OCI-LY1 (cell line): Measurements from ENCODE around the gene TEAD4.

Source experiments
- H2AFZ ChIP-seq: fragments of 200-600 bp; sonication (generic), shearing (Covaris generic); 2 replicates; pipeline ENCODE4 v1.6.0; 2014; ENCODE audit warnings: antibody characterized with exemption, mild to moderate bottlenecking, low read length
- H3F3A ChIP-seq: fragments of 200-600 bp; sonication (generic), shearing (Covaris generic); 2 replicates; pipeline ENCODE4 v1.6.0; 2014; ENCODE audit warnings: mild to moderate bottlenecking, antibody characterized with exemption, low read length, moderate library complexity; ENCODE audit not compliant: insufficient read depth
- H3K27ac ChIP-seq: fragments of 200-600 bp; sonication (generic); 2 replicates; pipeline ENCODE4 v1.5.1; 2014; ENCODE audit warnings: low read length, mixed run types, mild to moderate bottlenecking, low read depth; ENCODE audit not compliant: poor library complexity, severe bottlenecking
- H3K27me3 ChIP-seq: fragments of 200-600 bp; sonication (generic); 2 replicates; pipeline ENCODE4 v1.6.0; 2014; ENCODE audit warnings: antibody characterized with exemption, mild to moderate bottlenecking, low read length, moderate library complexity; ENCODE audit not compliant: insufficient read depth
- H3K36me3 ChIP-seq: fragments of 200-600 bp; sonication (generic); 2 replicates; pipeline ENCODE4 v1.6.1; 2014; ENCODE audit warnings: mild to moderate bottlenecking, antibody characterized with exemption, low read length, moderate library complexity, mixed read lengths; ENCODE audit not compliant: insufficient read depth
- H3K4me1 ChIP-seq: fragments of 200-600 bp; sonication (generic); 2 replicates; pipeline ENCODE4 v1.5.1; 2014; ENCODE audit warnings: mild to moderate bottlenecking, low read length, moderate library complexity; ENCODE audit not compliant: insufficient read depth, severe bottlenecking
- H3K4me2 ChIP-seq: fragments of 200-600 bp; sonication (generic), shearing (Covaris generic); 2 replicates; pipeline ENCODE4 v1.6.1; 2014; ENCODE audit warnings: low read length
- H3K4me3 ChIP-seq: fragments of 200-600 bp; sonication (generic); 2 replicates; pipeline ENCODE4 v1.5.1; 2014; ENCODE audit warnings: low read length, low read depth, mild to moderate bottlenecking, mixed read lengths; ENCODE audit not compliant: poor library complexity, severe bottlenecking
- H3K79me2 ChIP-seq: fragments of 200-600 bp; shearing (Covaris generic); 2 replicates; pipeline ENCODE4 v1.6.1; 2016; ENCODE audit warnings: mixed run types, low read length, mixed read lengths; ENCODE audit not compliant: insufficient read depth
- H3K9ac ChIP-seq: fragments of 200-600 bp; sonication (generic), shearing (Covaris generic); 2 replicates; pipeline ENCODE4 v1.6.1; 2014; ENCODE audit warnings: mild to moderate bottlenecking, low read length, mixed read lengths
- H3K9me2 ChIP-seq: fragments of 200-600 bp; sonication (generic), shearing (Covaris generic); 2 replicates; pipeline ENCODE4 v1.6.1; 2014; ENCODE audit warnings: low read depth, mild to moderate bottlenecking, low read length, mixed read lengths
- H3K9me3 ChIP-seq: fragments of 200-600 bp; shearing (Covaris generic); 2 replicates; pipeline ENCODE4 v1.6.1; 2014; ENCODE audit warnings: low read length, mixed read lengths
- H4K20me1 ChIP-seq: fragments of 200-600 bp; sonication (generic), shearing (Covaris generic); 2 replicates; pipeline ENCODE4 v1.6.0; 2016; ENCODE audit warnings: mild to moderate bottlenecking, low read length; ENCODE audit not compliant: insufficient read depth
- CTCF ChIP-seq: fragments of 200-600 bp; sonication (generic), shearing (Covaris generic); IDR thresholded peaks from 2 replicates; pipeline ENCODE4 v1.5.1; 2017; ENCODE audit warnings: mild to moderate bottlenecking, antibody characterized with exemption, low read length, moderate library complexity, mixed read lengths
- EZH2 ChIP-seq: fragments of 200-600 bp; sonication (generic), shearing (Covaris generic); IDR thresholded peaks from 2 replicates; pipeline ENCODE4 v1.8.0; 2017; ENCODE audit warnings: borderline replicate concordance, mixed run types, mild to moderate bottlenecking, antibody characterized with exemption, low read length, moderate library complexity, mixed read lengths

TEAD4 gene

GRCh38 chr12:2970744-2971143 lies 11.5 kb downstream of the TEAD4 start:
- Histone ChIP-seq H3K79me2 (no peaks in the 10 kb centered on the region), H3K4me1 (no peaks in the 10 kb centered on the region), H3K4me2 (no peak overlapping the region), H3K27me3 (no peaks in the 10 kb centered on the region), H3K9ac (no peak overlapping the region), H3K9me2 (no peaks in the 10 kb centered on the region), H3K27ac (no peak overlapping the region), H4K20me1 (no peaks in the 10 kb centered on the region), H3K4me3 (no peak overlapping the region), H3K9me3 (no peaks in the 10 kb centered on the region), H2AFZ (no peak overlapping the region), H3F3A (no peaks in the 10 kb centered on the region), H3K36me3 (peaks cover 9% of the 10 kb centered on the region)
- TF ChIP-seq EZH2 (no peak), CTCF (no peak)

- no peaks in the 10 kb centered on the region for H3K79me2 ChIP-seq
- H3K4me3 ChIP-seq, result no peak overlapping the region
- no peak overlapping the region for H2AFZ ChIP-seq
- H3K27ac ChIP-seq, result no peak overlapping the region
- no peaks in the 10 kb centered on the region for H3K27me3 ChIP-seq
- H4K20me1 ChIP-seq, result no peaks in the 10 kb centered on the region
- no peaks in the 10 kb centered on the region for H3F3A ChIP-seq
- no peak overlapping the region for H3K9ac ChIP-seq
- TF ChIP-seq CTCF, result no peak
- H3K9me3 ChIP-seq, result no peaks in the 10 kb centered on the region
- no peaks in the 10 kb centered on the region for H3K9me2 ChIP-seq
- no peak overlapping the region for H3K4me2 ChIP-seq
- H3K36me3 ChIP-seq, result peaks cover 4% of the 10 kb centered on the region
- H3K4me1 ChIP-seq, result no peaks in the 10 kb centered on the region
Observed at GRCh38 chr12:2973566-2973965, 14.4 kb downstream of the TEAD4 start.

GRCh38 chr12:2974560-2974971 lies 15.4 kb downstream of the TEAD4 start:
- Histone ChIP-seq H3K9me3 (no peaks in the 10 kb centered on the region), H3F3A (no peaks in the 10 kb centered on the region), H3K4me3 (no peak overlapping the region), H3K9me2 (no peaks in the 10 kb centered on the region), H3K4me2 (no peak overlapping the region), H3K4me1 (no peaks in the 10 kb centered on the region), H3K9ac (no peak overlapping the region), H4K20me1 (no peaks in the 10 kb centered on the region), H2AFZ (no peak overlapping the region), H3K79me2 (no peaks in the 10 kb centered on the region), H3K27ac (no peak overlapping the region), H3K27me3 (no peaks in the 10 kb centered on the region), H3K36me3 (no peaks in the 10 kb centered on the region; the same call in 1 of the 2 replicates)
- TF ChIP-seq CTCF (no peak), EZH2 (no peak)
